ENCODE data around the gene DNAH17.

- TF ChIP-seq POLR2AphosphoS5 (IDR thresholded peaks at IDR 0.05) (no peak), POLR2A (IDR thresholded peaks at IDR 0.05) (no peak)
Measured at GRCh38 chr17:78620099-78620498, 42.9 kb upstream of the DNAH17 start.
